Loucy (cell line): Measurements from ENCODE around the gene CYP4F12.
"Not testable (repeated sequence)": the region's sequence is repeated elsewhere in the genome, so short reads cannot be mapped to it uniquely, and the experiment has no call there.

Source experiments
- H2AFZ ChIP-seq: fragments of 200-600 bp; sonication (generic); 2 replicates; pipeline ENCODE4 v1.6.0; 2016; ENCODE audit warnings: antibody characterized with exemption, mild to moderate bottlenecking, low read length, moderate library complexity
- H3F3A ChIP-seq: fragments of 200-600 bp; 2 replicates; pipeline ENCODE4 v1.6.0; 2016; ENCODE audit warnings: antibody characterized with exemption, low read depth, mild to moderate bottlenecking
- H3K27me3 ChIP-seq: fragments of 200-600 bp; sonication (generic); 2 replicates; pipeline ENCODE4 v1.6.1; 2014; ENCODE audit warnings: low read length, mild to moderate bottlenecking; ENCODE audit not compliant: insufficient read depth, poor library complexity, severe bottlenecking
- H3K36me3 ChIP-seq: fragments of 200-600 bp; sonication (generic); 2 replicates; pipeline ENCODE4 v1.6.1; 2016; ENCODE audit warnings: low read length; ENCODE audit not compliant: insufficient read depth
- H3K4me1 ChIP-seq: fragments of 200-600 bp; sonication (generic); 2 replicates; pipeline ENCODE4 v1.5.1; 2014; ENCODE audit warnings: low read length, mild to moderate bottlenecking; ENCODE audit not compliant: insufficient read depth, poor library complexity, severe bottlenecking
- H3K4me2 ChIP-seq: fragments of 200-600 bp; sonication (generic); 2 replicates; pipeline ENCODE4 v1.6.0; 2014; ENCODE audit warnings: antibody characterized with exemption, low read length, low read depth, mild to moderate bottlenecking; ENCODE audit not compliant: poor library complexity, severe bottlenecking
- H3K4me3 ChIP-seq: fragments of 200-600 bp; sonication (generic); 2 replicates; pipeline ENCODE4 v1.5.1; 2014; ENCODE audit warnings: low read length, mild to moderate bottlenecking, mixed read lengths; ENCODE audit not compliant: poor library complexity, severe bottlenecking
- H3K79me2 ChIP-seq: fragments of 200-600 bp; sonication (generic); 2 replicates; pipeline ENCODE4 v1.6.1; 2014; ENCODE audit warnings: low read length; ENCODE audit not compliant: insufficient read depth
- H3K9ac ChIP-seq: fragments of 200-600 bp; sonication (generic); 2 replicates; pipeline ENCODE4 v1.6.0; 2014; ENCODE audit warnings: mild to moderate bottlenecking, low read depth, low read length, moderate library complexity; ENCODE audit not compliant: poor library complexity, severe bottlenecking
- H3K9me2 ChIP-seq: fragments of 200-600 bp; sonication (generic); replicated peaks from 2 replicates; pipeline ENCODE4 v1.6.1; 2016; ENCODE audit warnings: low read depth, low read length, mixed read lengths
- H3K9me3 ChIP-seq: fragments of 200-600 bp; sonication (generic); 2 replicates; pipeline ENCODE4 v1.6.1; 2014; ENCODE audit warnings: mild to moderate bottlenecking, antibody characterized with exemption, low read length, low read depth; ENCODE audit not compliant: insufficient read depth
- H4K20me1 ChIP-seq: fragments of 200-600 bp; sonication (generic); 2 replicates; pipeline ENCODE4 v1.6.0; 2014; ENCODE audit warnings: antibody characterized with exemption, low read length, mild to moderate bottlenecking; ENCODE audit not compliant: insufficient read depth, poor library complexity, severe bottlenecking
- CTCF ChIP-seq: fragments of 200-600 bp; sonication (generic); conservative IDR thresholded peaks from 2 replicates; pipeline ENCODE4 v1.5.1; 2014; ENCODE audit warnings: mild to moderate bottlenecking, antibody characterized with exemption, low read length
- EZH2phosphoT487 ChIP-seq: fragments of 200-600 bp; IDR thresholded peaks from 2 replicates; pipeline ENCODE4 v1.6.1; 2018; ENCODE audit warnings: antibody characterized with exemption, mild to moderate bottlenecking, moderate library complexity, borderline replicate concordance

The CYP4F12 gene

DNA sequence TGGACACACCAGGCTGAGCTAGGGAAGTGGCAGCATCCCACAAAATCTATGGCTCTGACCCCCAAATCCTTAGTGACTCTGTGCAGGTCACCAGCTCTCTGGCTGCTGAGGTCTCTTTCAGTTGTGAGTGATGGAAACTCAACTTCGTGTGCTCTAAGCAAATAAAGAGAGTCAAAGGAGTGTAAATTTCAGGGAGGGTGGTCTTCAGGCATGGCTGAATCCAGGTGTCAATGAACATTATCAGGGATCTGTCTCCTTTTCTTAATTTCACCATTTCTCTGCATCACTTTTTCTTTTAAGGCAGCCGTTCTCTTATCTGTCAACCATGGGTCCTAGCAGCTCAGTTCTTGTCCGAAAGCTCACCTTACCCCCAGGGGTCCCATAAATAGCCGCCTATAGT, 6.2 kb downstream of the CYP4F12 start:
- H4K20me1 ChIP-seq, result no peaks in the 10 kb centered on the region
- TF ChIP-seq CTCF, result no peak
- H3K36me3 ChIP-seq, result no peaks in the 10 kb centered on the region
- H3F3A ChIP-seq, result no peaks in the 10 kb centered on the region
- no peak overlapping the region for H3K4me2 ChIP-seq
- no peaks in the 10 kb centered on the region for H3K4me1 ChIP-seq
- H3K9me3 ChIP-seq, result no peaks in the 10 kb centered on the region
- H3K79me2 ChIP-seq, result no peaks in the 10 kb centered on the region
- no peaks in the 10 kb centered on the region for H3K27me3 ChIP-seq
- H3K9ac ChIP-seq, result no peak overlapping the region
- no peaks in the 10 kb centered on the region for H3K9me2 ChIP-seq
- no peak overlapping the region for H2AFZ ChIP-seq
- H3K4me3 ChIP-seq, result no peak overlapping the region

GRCh38 chr19:15679865-15680264, 7.0 kb downstream of the CYP4F12 start:
- not testable (repeated sequence) for H4K20me1 ChIP-seq, H3K9ac ChIP-seq, H3K9me2 ChIP-seq, H3K4me2 ChIP-seq, H3K36me3 ChIP-seq, H3F3A ChIP-seq, H3K79me2 ChIP-seq, H3K27me3 ChIP-seq, H3K4me3 ChIP-seq, H3K4me1 ChIP-seq, H3K9me3 ChIP-seq, H2AFZ ChIP-seq

GRCh38 chr19:15680478-15681322, 7.8 kb downstream of the CYP4F12 start:
- Histone ChIP-seq H3K9ac (no peak overlapping the region), H3K4me2 (no peak overlapping the region), H4K20me1 (no peaks in the 10 kb centered on the region), H2AFZ (no peak overlapping the region), H3K79me2 (no peaks in the 10 kb centered on the region), H3K9me3 (no peaks in the 10 kb centered on the region), H3K4me3 (no peak overlapping the region), H3K4me1 (no peaks in the 10 kb centered on the region), H3K9me2 (no peaks in the 10 kb centered on the region), H3K36me3 (no peaks in the 10 kb centered on the region), H3K27me3 (no peaks in the 10 kb centered on the region), H3F3A (no peaks in the 10 kb centered on the region)
- TF ChIP-seq CTCF, result no peak

DNA sequence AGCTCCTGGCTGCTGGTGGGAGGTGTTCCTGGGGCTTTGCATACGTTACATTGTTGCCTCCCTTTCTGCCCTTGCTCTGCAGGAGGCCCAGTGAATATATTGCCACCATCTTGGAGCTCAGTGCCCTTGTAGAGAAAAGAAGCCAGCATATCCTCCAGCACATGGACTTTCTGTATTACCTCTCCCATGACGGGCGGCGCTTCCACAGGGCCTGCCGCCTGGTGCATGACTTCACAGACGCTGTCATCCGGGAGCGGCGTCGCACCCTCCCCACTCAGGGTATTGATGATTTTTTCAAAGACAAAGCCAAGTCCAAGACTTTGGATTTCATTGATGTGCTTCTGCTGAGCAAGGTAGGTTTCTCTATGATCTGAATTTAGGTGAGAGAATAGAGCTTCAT, 10.5 kb downstream of the CYP4F12 start:
- Histone ChIP-seq H3K4me3 (no peak overlapping the region), H3K9ac (no peak overlapping the region), H3F3A (no peaks in the 10 kb centered on the region), H4K20me1 (no peaks in the 10 kb centered on the region), H3K79me2 (no peaks in the 10 kb centered on the region), H3K4me1 (no peaks in the 10 kb centered on the region), H3K36me3 (no peaks in the 10 kb centered on the region), H3K9me3 (no peaks in the 10 kb centered on the region), H3K27me3 (no peaks in the 10 kb centered on the region), H3K4me2 (no peak overlapping the region), H3K9me2 (no peaks in the 10 kb centered on the region), H2AFZ (no peak overlapping the region)
- no peak for TF ChIP-seq EZH2phosphoT487
